Naive B cell (primary cell): Measurements from ENCODE around the gene CHST15. TPM values are rescaled to one million over a fixed set of nuclear protein-coding genes. Genes with fewer than 3 reads are reported as not detected.

Experiments used
- ATAC-seq, 2 donors: fragments of 150-1000 bp; cut with Tn5 transposase; 2 replicates each; pipeline ENCODE4 v1.10.0; 2021; ENCODE audit warnings: low read depth in 2 of 2, mild to moderate bottlenecking in 2 of 2, moderate library complexity in 2 of 2
- DNase-seq: peaks from one replicate; pipeline ENCODE4 v3.0.0; 2022
- H3K27ac Mint-ChIP-seq, 6 donors: one replicate each; pipeline ENCODE4 v1.8.0; 2020 to 2022; ENCODE audit warnings: mild to moderate bottlenecking in 6 of 6, mixed read lengths in 6 of 6, moderate library complexity in 5 of 6, inconsistent platforms in 2 of 6
- H3K27me3 Mint-ChIP-seq, 3 donors: one replicate each; pipeline ENCODE4 v1.8.0; 2021 to 2022; ENCODE audit warnings: mixed read lengths in 3 of 3, mild to moderate bottlenecking in 1 of 3
- H3K36me3 Mint-ChIP-seq, 2 donors: one replicate each; pipeline ENCODE4 v1.8.0; 2020 to 2022; ENCODE audit warnings: mixed read lengths in 2 of 2, inconsistent platforms in 1 of 2, mild to moderate bottlenecking in 1 of 2
- H3K4me1 Mint-ChIP-seq, 3 donors: one replicate each; pipeline ENCODE4 v1.8.0; 2020 to 2022; ENCODE audit warnings: mixed read lengths in 3 of 3, inconsistent platforms in 1 of 3, mild to moderate bottlenecking in 1 of 3, moderate library complexity in 1 of 3
- H3K4me3 Mint-ChIP-seq, 8 donors: one replicate each; pipeline ENCODE4 v1.8.0; 2020 to 2022; ENCODE audit warnings: mild to moderate bottlenecking in 8 of 8, mixed read lengths in 8 of 8, moderate library complexity in 8 of 8, inconsistent platforms in 2 of 8
- H3K9me3 Mint-ChIP-seq, 7 donors: one replicate each; pipeline ENCODE4 v1.8.0; 2020 to 2022; ENCODE audit warnings: mixed read lengths in 7 of 7, mild to moderate bottlenecking in 5 of 7, inconsistent platforms in 2 of 7, moderate library complexity in 1 of 7
- polyA plus RNA-seq, 6 donors: library from polyadenylated mRNA; unstranded; fragments of 300-500 nt; fragmentation: Illumina TruSeq; gene quantifications; one replicate each; pipeline ENCODE4 v1.2.3, GENCODE V29; 2021; ENCODE audit warnings: low read depth in 6 of 6

CHST15 gene
- polyA plus RNA-seq, 6 donors from 2014 or later: 13.4 to 19.5 (median 17.0) TPM

DNA sequence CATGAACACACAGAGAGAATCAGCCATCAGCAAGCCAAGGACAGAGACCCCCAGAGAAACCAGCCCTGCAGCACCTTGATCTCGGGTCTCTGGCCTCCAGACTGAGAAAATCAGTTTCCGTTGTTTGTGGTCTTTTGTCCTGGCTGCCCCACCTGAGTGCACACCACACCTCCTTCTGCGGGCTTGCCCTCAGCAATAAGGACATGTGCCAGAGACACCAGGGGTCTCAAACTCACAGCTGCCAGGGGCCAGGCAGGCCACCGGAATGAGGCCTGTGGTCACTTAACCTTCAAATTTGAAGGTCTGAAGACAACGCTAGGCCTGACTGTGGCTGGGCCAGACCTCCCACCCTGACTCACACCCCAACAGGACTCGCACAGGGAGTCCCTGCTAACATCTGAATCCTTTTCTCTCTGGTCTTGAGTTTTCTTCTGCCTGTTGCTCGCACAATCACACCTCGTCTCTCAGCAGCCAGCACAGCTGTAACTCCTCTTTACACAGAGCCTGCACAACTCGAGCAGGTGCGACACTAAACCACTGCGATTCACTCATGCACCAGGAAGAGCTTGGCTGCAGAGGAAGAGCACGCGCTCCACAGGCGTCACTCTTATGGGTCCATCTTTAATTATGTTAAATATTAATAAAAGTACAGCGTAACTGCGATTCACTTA is 86.2 kb downstream of the CHST15 start:
- Mint-ChIP-seq H3K27ac (peak overlapping the region in 1 of 6 donors; percentile 51), H3K4me3 (no peak overlapping the region), H3K4me1 (peaks cover 0 to 5% (median 0%) of the 10 kb centered on the region in 3 donors), H3K36me3 (peaks cover 12 to 24% of the 10 kb centered on the region in 2 donors), H3K9me3 (no peaks in the 10 kb centered on the region), H3K27me3 (no peaks in the 10 kb centered on the region)
- ATAC-seq (no peak), DNase-seq (no peak)

DNA sequence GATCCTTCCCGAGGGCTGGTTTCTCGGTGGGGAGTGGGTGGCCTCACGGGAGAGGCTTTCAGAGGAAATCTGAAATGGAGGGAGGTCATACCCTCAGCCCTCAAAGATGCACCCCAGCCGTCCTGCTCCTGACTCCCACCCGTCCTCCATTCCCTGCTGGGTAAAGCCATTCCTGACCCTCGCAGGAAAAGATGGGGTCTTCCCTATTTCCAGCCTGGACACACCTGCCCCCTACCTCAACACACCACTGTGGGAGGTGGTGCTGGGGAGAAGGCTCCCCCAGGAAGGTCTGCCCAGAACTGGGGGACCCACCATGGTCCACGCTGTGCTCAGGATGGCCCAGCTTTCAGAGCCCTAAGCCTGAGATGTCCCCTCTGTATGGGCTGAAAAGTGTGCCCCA is 86.9 kb downstream of the CHST15 start:
- H3K9me3 Mint-ChIP-seq: no peaks in the 10 kb centered on the region
- H3K4me1 Mint-ChIP-seq: peaks cover 0 to 5% (median 0%) of the 10 kb centered on the region in 3 donors
- ATAC-seq (no peak), DNase-seq (no peak)
- H3K36me3 Mint-ChIP-seq: peaks cover 12 to 17% of the 10 kb centered on the region in 2 donors
- H3K4me3 Mint-ChIP-seq: no peak overlapping the region
- no peak overlapping the region for H3K27ac Mint-ChIP-seq
- no peaks in the 10 kb centered on the region for H3K27me3 Mint-ChIP-seq

DNA sequence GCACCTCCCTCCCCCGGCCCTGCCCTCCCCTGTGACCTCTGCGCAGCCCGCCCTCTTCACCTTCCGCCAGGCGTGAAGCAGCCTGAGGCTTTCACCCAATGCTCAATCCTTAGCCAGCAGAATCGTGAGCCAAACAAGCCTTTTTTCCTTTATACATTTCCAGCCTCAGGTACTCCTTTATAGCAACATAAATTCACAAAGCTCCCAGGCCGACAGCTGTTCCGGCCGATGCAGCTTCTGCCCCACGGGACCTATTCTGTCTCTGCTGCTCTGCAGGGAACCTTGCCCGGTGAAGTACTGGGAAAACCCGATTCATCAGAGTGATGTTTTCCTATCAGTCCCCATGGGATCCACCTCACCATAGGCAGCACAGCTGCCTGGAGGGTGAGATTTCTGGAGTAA is 87.4 kb downstream of the CHST15 start:
- Mint-ChIP-seq H3K9me3 (no peaks in the 10 kb centered on the region), H3K36me3 (peaks cover 12% of the 10 kb centered on the region in 2 donors), H3K4me1 (peaks cover 0 to 5% (median 5%) of the 10 kb centered on the region in 3 donors), H3K4me3 (no peak overlapping the region), H3K27ac (peak overlapping the region in 1 of 6 donors; percentile 69), H3K27me3 (no peaks in the 10 kb centered on the region)
- ATAC-seq: no peak
- no peak for DNase-seq

DNA sequence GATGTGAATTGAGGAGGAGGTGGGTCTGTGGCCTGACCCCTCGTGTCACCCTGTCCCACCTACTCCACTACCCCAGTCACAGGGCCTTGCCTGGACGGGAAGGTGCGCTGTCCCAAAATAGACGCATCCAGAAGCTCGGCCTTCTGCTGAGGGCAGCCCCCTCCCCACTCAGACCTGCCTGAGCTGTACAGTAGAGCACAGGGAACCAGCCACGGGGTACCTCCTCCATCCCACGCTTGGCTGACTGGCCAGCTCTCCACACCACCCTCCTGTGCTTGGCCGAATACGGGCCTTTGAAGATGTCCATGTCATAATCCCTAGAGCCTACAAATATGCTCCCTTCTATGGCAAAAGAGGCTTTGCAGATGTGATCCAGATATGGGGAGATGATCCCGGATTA is 88.3 kb downstream of the CHST15 start:
- DNase-seq: no peak
- peaks cover 12% of the 10 kb centered on the region in 2 donors for H3K36me3 Mint-ChIP-seq
- H3K27me3 Mint-ChIP-seq: no peaks in the 10 kb centered on the region
- peaks cover 0 to 5% (median 5%) of the 10 kb centered on the region in 3 donors for H3K4me1 Mint-ChIP-seq
- ATAC-seq: no peak
- no peaks in the 10 kb centered on the region for H3K9me3 Mint-ChIP-seq
- peak overlapping the region in 3 of 6 donors; percentile 36 to 69 (median 67) for H3K27ac Mint-ChIP-seq
- H3K4me3 Mint-ChIP-seq: no peak overlapping the region

DNA sequence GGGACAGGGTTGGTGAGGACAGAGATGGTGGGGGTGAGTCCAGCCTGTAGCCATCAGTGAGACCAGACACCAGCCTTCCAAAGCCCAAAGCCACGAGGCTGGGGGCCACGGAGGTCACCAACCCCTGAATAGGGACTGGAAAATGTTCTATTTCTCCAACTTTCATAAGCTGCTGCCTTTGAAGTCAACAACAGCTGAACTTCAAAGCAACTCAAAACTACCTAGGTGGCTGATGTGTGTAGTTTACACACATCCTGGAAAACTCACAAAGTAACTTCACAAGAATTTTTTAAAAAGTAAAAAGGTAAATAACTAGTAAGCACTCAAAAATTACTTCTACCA is 88.8 kb downstream of the CHST15 start:
- no peak overlapping the region for H3K4me3 Mint-ChIP-seq
- ATAC-seq (no peak), DNase-seq (no peak)
- no peak overlapping the region for H3K27ac Mint-ChIP-seq
- H3K27me3 Mint-ChIP-seq: no peaks in the 10 kb centered on the region
- H3K9me3 Mint-ChIP-seq: no peaks in the 10 kb centered on the region
- H3K36me3 Mint-ChIP-seq: peaks cover 12% of the 10 kb centered on the region in 2 donors
- peaks cover 0 to 5% (median 5%) of the 10 kb centered on the region in 3 donors for H3K4me1 Mint-ChIP-seq

DNA sequence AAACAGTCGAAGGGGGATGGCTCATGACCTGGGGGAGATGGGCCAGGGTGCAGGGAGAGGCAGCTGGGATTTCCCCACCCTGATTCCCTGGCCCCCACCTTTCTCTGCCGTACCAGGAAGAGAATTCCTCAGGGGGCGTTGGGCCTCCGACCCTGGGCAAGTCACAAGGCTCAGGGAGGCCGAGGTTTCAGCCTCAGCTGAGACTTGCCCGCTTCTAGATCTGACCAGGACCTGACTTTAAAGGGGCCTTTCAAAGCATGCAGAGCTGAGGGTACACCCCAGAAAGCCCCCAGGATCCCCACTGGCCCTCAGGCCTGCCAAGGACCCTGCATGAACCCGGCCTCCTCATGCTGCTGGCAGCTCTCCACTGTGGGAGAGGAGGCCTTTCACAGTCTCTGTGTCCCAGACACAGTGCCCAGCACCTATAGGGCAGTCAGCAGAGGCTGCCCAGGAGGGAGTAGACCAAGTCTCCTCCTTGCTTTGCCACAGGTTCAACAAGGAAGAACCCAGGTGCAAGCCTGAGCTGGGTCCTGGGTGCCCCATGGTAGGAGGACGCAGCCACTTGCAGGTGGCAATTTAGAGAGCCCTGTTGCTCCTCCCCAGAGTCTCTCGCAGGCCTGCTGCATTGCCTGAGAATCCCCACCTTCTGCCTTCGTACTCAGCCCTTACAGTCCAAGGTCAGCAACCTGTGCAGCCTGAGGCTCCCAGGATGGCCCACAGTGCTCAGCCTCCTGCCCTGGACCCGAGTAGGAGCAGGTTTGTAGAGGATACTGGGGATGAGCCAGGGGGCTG is 89.3 kb downstream of the CHST15 start:
- Mint-ChIP-seq H3K36me3 (peaks cover 6% of the 10 kb centered on the region in 2 donors), H3K27me3 (no peaks in the 10 kb centered on the region)

DNA sequence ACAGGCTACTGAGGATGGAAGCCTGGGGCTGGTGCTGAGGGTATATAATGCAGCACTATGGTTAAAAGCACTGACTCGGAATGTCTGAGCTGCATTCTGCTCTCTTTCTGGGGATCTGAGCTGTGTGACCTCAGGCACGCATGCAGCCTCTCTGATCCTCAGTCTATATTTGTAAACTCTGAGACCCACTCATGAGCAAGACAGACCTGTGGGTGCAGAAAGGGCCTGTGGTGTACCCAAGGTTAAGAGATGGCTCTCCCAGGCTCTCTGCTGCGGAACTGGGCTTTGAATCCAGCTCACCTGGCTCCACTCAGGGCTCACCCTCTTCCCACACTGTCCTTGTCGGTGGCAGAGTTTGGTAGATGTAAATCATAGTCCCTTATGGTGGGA is 89.9 kb downstream of the CHST15 start:
- DNase-seq: no peak
- Mint-ChIP-seq H3K27me3 (no peaks in the 10 kb centered on the region), H3K36me3 (peaks cover under 1% of the 10 kb centered on the region in 2 donors), H3K4me1 (peaks cover 0 to 8% (median 5%) of the 10 kb centered on the region in 3 donors), H3K27ac (peak overlapping the region in 1 of 6 donors; percentile 63), H3K9me3 (no peaks in the 10 kb centered on the region), H3K4me3 (no peak overlapping the region)
- no peak for ATAC-seq

More for the DNA sequence above, 89.3 kb downstream of the CHST15 start:
- ATAC-seq (no peak), DNase-seq (no peak)
- H3K4me1 Mint-ChIP-seq: peaks cover 0 to 8% (median 5%) of the 10 kb centered on the region in 3 donors
- H3K27ac Mint-ChIP-seq: peak overlapping the region in 2 of 6 donors; percentile 50 to 89
- no peaks in the 10 kb centered on the region for H3K9me3 Mint-ChIP-seq
- no peak overlapping the region for H3K4me3 Mint-ChIP-seq

DNA sequence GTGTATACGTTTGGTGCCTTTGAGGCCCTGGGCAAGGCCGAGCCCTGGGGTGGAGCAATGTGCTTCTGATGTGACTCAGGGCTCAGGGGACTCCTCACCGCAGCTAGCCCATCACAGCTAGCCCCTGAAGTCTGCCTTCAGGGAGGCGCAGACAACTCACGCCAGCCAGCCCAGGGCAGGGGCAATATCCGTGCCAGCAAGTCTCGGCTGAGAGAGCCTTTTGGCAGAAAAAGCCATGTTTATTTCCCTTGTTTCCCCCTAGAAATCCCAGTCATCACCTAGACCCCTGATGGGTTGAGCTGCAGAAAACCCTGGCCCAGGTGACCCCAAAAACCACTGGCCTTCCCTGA is 90.4 kb downstream of the CHST15 start:
- H3K27ac Mint-ChIP-seq: peak overlapping the region in 2 of 6 donors; percentile 63 to 73
- peaks cover 2 to 8% (median 5%) of the 10 kb centered on the region in 3 donors for H3K4me1 Mint-ChIP-seq
- ATAC-seq: no peak
- no peak for DNase-seq
- no peaks in the 10 kb centered on the region for H3K9me3 Mint-ChIP-seq
- H3K27me3 Mint-ChIP-seq: no peaks in the 10 kb centered on the region
- no peaks in the 10 kb centered on the region for H3K36me3 Mint-ChIP-seq
- H3K4me3 Mint-ChIP-seq: no peak overlapping the region

DNA sequence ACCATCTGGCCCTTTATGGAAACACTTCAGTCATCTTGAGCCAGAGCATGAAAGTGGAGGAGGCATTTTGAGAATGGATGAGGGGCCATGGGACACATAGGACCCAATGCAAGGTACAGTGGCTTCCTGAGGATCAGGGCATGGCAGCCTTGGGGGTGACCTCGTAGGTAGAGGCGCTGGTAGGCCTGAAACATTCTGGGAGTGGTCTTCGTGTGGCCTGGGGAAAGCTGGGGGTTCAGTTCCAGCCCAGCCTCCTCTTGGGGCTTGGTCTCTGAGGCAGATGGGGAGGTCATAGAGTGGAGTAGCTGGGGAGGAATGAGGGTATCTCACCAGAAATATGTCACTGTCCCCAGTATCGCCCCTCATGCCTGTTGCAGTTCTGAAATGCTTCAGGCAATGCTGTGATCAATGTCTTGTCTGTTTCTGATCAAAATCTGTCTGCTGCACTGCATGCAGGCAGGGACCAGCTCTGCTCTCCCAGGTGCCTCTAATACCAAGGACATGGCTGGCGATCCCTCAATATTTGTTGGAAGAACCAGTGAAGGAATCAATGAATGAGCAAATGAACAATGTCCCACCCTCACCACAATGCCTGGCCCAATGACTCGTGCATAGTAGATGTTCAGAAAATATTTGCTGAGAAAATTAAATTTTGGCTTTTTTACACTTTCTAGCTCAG is 90.9 kb downstream of the CHST15 start:
- peak overlapping the region in 4 of 6 donors; percentile 13 to 73 (median 24) for H3K27ac Mint-ChIP-seq
- H3K4me1 Mint-ChIP-seq: peaks cover 7 to 9% (median 8%) of the 10 kb centered on the region in 3 donors
- no peaks in the 10 kb centered on the region for H3K9me3 Mint-ChIP-seq
- DNase-seq: no peak
- no peaks in the 10 kb centered on the region for H3K27me3 Mint-ChIP-seq
- no peak for ATAC-seq
- no peaks in the 10 kb centered on the region for H3K36me3 Mint-ChIP-seq
- H3K4me3 Mint-ChIP-seq: no peak overlapping the region

DNA sequence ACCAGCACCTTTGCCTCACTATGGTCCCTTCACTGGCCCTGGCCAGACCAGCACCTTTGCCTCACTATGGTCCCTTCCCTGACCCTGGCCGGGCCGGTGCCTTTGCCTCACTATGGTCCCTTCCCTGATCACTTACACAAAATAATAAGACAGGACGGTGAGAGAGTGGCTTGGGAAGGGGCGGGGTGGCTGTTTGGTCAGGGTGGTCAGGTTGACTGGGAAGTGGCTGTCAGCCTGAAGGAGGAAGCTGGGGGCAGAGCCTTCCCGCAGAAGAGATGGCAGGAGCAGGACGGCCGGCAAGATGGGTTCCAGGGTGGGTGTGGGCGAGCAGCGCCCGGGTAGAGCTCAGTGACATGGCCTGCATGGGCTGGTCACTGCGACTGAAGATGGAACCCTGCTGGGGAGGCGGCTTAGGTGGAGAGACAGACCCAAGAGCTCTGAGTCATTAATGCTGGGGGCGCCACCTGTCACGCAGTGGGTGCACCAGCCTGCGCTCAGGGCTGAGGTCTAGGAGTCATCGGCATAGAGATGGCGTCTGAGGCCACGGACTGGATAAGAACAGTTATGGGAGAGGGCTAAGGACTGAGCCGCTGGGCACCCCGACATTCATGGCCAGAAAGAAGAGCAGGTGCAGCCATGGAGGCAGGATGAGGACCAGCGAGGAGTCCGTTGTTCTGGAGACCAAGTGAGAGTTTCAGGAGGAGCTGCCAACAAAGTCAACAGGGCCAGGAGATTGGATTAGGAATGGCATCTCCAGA is 91.8 kb downstream of the CHST15 start:
- no peaks in the 10 kb centered on the region for H3K27me3 Mint-ChIP-seq
- ATAC-seq (no peak), DNase-seq (no peak)
- H3K4me1 Mint-ChIP-seq: peaks cover 7 to 12% (median 8%) of the 10 kb centered on the region in 3 donors
- peak overlapping the region in 1 of 8 donors; percentile 3 for H3K4me3 Mint-ChIP-seq
- no peaks in the 10 kb centered on the region for H3K36me3 Mint-ChIP-seq
- H3K9me3 Mint-ChIP-seq: no peaks in the 10 kb centered on the region
- peak overlapping the region in 3 of 6 donors; percentile 1 to 33 (median 27) for H3K27ac Mint-ChIP-seq

DNA sequence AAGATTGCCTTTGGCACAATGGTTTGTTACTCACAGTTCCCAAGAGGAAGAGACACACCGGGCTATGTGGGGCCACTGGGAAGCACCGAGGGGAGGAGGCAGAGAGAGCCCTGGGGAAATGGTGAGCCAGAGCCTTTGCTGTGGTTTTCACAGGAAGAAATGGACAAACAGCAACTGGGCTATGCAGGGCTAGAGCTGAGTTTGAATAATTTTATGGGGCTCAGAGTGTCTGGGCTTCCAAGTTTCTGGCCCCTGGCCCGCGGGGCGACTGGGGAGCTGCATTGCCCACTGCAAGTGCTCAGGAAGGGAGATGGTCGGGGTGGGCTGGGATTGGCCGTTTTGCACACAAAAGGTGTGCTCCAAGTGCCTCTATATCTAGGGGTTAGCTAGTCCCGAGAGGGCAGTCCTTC is 92.6 kb downstream of the CHST15 start:
- peaks cover 8 to 18% (median 12%) of the 10 kb centered on the region in 3 donors for H3K4me1 Mint-ChIP-seq
- peak overlapping the region in 1 of 6 donors; percentile 71 for H3K27ac Mint-ChIP-seq
- ATAC-seq: no peak
- no peak overlapping the region for H3K4me3 Mint-ChIP-seq
- H3K27me3 Mint-ChIP-seq: no peaks in the 10 kb centered on the region
- no peaks in the 10 kb centered on the region for H3K36me3 Mint-ChIP-seq
- no peak for DNase-seq
- no peaks in the 10 kb centered on the region for H3K9me3 Mint-ChIP-seq

DNA sequence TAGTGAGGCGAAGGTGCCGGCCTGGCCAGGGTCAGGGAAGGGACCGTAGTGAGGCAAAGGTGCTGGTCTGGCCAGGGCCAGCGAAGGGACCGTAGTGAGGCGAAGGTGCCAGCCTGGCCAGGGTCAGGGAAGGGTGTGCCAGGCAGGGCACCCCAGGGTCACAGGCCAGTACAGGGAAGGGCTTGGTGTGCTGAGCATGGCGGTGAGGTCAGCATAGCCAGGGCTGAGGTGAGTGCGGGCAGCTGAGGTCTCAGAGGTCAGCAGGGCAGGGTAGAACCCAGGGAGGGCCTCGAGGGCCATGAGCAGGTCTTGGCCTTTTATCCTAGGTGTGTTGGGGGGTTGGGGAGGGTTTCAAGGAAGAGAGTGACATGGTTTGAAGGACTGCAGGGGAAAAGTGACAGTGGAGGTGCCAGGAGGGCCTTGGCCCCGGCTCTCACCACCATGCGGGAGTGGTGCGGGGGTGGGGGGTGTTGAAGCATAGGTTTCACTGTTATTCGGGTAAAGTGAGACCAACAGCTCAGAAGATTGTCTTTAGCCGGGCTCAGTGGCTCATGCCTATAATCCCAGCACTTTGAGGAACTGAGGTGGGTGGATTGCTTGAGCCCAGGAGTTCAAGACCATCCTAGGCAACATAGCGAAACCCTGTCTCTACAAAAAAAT is 93.3 kb downstream of the CHST15 start:
- DNase-seq (no peak), ATAC-seq (no peak)
- no peaks in the 10 kb centered on the region for H3K9me3 Mint-ChIP-seq
- H3K4me3 Mint-ChIP-seq: no peak overlapping the region
- H3K27ac Mint-ChIP-seq: no peak overlapping the region
- H3K36me3 Mint-ChIP-seq: no peaks in the 10 kb centered on the region
- no peaks in the 10 kb centered on the region for H3K27me3 Mint-ChIP-seq
- H3K4me1 Mint-ChIP-seq: peaks cover 11 to 23% (median 19%) of the 10 kb centered on the region in 3 donors

DNA sequence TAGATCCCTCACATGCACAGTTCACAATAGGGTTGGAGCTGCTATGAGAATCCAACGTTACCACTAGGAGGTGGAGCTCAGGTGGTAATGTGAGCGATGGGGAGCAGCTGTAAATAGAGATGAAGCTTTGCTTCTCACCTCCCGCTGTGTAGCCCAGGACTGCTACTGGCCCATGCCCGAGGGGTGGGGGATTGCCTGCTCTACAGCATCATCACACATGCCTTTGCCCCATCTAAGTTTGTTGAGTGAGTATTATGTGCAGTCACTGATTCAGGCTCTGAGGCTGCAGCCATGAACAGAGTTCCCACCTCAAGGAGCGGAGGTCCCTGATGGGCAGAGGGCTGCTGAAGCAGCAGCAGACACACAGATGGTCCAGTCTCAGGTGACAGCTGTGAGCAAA is 94.1 kb downstream of the CHST15 start:
- Mint-ChIP-seq H3K27ac (peak overlapping the region in 1 of 6 donors; percentile 53), H3K36me3 (no peaks in the 10 kb centered on the region), H3K4me3 (no peak overlapping the region), H3K9me3 (no peaks in the 10 kb centered on the region), H3K27me3 (peaks cover 0 to 6% (median 2%) of the 10 kb centered on the region in 3 donors), H3K4me1 (peaks cover 18 to 31% (median 28%) of the 10 kb centered on the region in 3 donors)
- DNase-seq (no peak), ATAC-seq (no peak)
